Endodermal cell (in vitro differentiated cells): ENCODE results near the gene ADD1. TPM values are rescaled to one million over a fixed set of nuclear protein-coding genes. Genes with fewer than 3 reads are reported as not detected.
A peak's percentile ranks its signal among the peaks of the same experiment; 100 is the strongest.

Experiments
- DNase-seq: peaks from one replicate; pipeline ENCODE4 v3.0.0-alpha.2; 2017
- H3K27ac ChIP-seq: 2 replicates; pipeline ENCODE4 v1.5.1; 2013; ENCODE audit warnings: mild to moderate bottlenecking, low read depth, low read length, moderate library complexity
- H3K27me3 ChIP-seq: 2 replicates; pipeline ENCODE4 v1.6.1; 2013; ENCODE audit warnings: mild to moderate bottlenecking, low read length, moderate library complexity; ENCODE audit not compliant: insufficient read depth, control insufficient read depth, poor library complexity, severe bottlenecking
- H3K36me3 ChIP-seq: 2 replicates; pipeline ENCODE4 v1.7.0; 2013; ENCODE audit warnings: mild to moderate bottlenecking, low read length, moderate library complexity; ENCODE audit not compliant: control insufficient read depth, insufficient read depth
- H3K4me1 ChIP-seq: one replicate; pipeline ENCODE4 v1.7.0; 2013; ENCODE audit warnings: low read length; ENCODE audit not compliant: control insufficient read depth, insufficient read depth
- H3K4me3 ChIP-seq: 2 replicates; pipeline ENCODE4 v1.5.1; 2013; ENCODE audit warnings: mild to moderate bottlenecking, low read length, moderate library complexity
- H3K9ac ChIP-seq: 2 replicates; pipeline ENCODE4 v1.6.1; 2013; ENCODE audit warnings: mild to moderate bottlenecking, low read length, moderate library complexity; ENCODE audit not compliant: poor library complexity, severe bottlenecking; ENCODE audit errors: extremely low read depth
- H3K9me3 ChIP-seq: 2 replicates; pipeline ENCODE4 v1.6.1; 2013; ENCODE audit warnings: mild to moderate bottlenecking, low read length, moderate library complexity; ENCODE audit not compliant: control insufficient read depth
- H3K27ac Mint-ChIP-seq: 2 replicates; pipeline ENCODE4 v1.8.0; 2020; ENCODE audit warnings: mixed read lengths
- H3K27me3 Mint-ChIP-seq: 2 replicates; pipeline ENCODE4 v1.8.0; 2021; ENCODE audit warnings: mild to moderate bottlenecking, mixed read lengths; ENCODE audit not compliant: insufficient read depth
- H3K36me3 Mint-ChIP-seq: 2 replicates; pipeline ENCODE4 v1.8.0; 2020; ENCODE audit warnings: low read depth, mixed read lengths
- H3K4me1 Mint-ChIP-seq: 2 replicates; pipeline ENCODE4 v1.8.0; 2020; ENCODE audit warnings: mixed read lengths
- H3K4me3 Mint-ChIP-seq: 2 replicates; pipeline ENCODE4 v1.8.0; 2020; ENCODE audit warnings: mild to moderate bottlenecking, moderate library complexity, mixed read lengths
- H3K9me3 Mint-ChIP-seq: 2 replicates; pipeline ENCODE4 v1.8.0; 2020; ENCODE audit warnings: mild to moderate bottlenecking, mixed read lengths
- WGBS, 2 experiments: methylation state at CpG; one replicate each; pipeline versions ENCODE4 v1.1.5 to v1.1.7; 2013; ENCODE audit warnings: missing lambda C conversion rate in 2 of 2, mixed read lengths in 1 of 2; ENCODE audit not compliant: insufficient coverage in 1 of 2, insufficient read length in 1 of 2; 5-methylcytosine and 5-hydroxymethylcytosine counted together
- total RNA-seq, 2 donors: library from RNA; stranded (reverse); fragmentation: NEBNext Ultra II Directional in 1 of 2; extraction: Animal tissue kit (Norgen Biotek cat#: 25700) in 1 of 2; gene quantifications; 2 replicates in 1 of 2; 3 replicates in 1 of 2; pipeline ENCODE4 v1.2.1, GENCODE V29; 2021
- TF ChIP-seq, protein P1 (sequence below): fragments of 200-600 bp; sonication (generic); conservative IDR thresholded peaks from 2 replicates; pipeline ENCODE4 v1.5.0; 2021; ENCODE audit warnings: antibody characterized with exemption, mild to moderate bottlenecking

The ADD1 gene
- total RNA-seq, 2 donors from 2014 or later: 231 to 257 TPM

DNA sequence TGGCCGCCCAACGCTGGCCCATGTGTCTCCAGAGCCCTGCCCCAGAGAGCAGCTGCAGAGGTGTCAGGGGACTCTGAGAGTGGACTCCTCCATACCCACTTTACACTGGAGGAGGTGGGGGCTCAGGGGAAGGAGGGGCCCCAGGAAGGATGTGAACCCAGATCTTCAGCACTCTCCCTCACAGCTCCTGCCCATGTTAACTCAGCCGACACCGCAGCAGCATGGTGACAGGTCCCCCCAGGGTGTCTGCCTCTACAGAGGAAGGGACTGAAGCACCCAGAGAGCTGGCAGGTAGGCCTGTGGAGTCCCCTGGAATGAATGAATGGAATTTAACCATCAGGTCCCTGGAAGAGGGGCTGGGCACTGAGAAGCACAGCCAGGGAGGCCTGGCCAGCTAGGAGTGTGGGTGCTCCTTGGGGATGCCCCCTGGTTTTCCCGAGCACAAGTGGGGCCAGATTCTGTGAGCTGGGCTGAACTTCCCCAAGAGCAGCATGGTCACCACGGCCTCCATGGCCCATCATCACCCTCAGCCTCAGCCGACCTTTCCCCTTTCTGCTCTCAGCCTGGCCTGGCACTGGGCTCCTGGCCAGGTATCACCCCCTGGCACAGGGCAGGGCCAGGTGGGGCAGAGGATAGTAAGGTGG is 28.9 kb upstream of the ADD1 start:
- peaks cover 5% of the 10 kb centered on the region for H3K36me3 ChIP-seq
- Mint-ChIP-seq H3K4me3 (no peak overlapping the region), H3K36me3 (peaks cover 3% of the 10 kb centered on the region), H3K9me3 (peaks cover 5% of the 10 kb centered on the region), H3K4me1 (peaks cover 4% of the 10 kb centered on the region), H3K27ac (no peak overlapping the region), H3K27me3 (peaks cover 7% of the 10 kb centered on the region)
- H3K4me3 ChIP-seq: no peak overlapping the region
- no peak overlapping the region for H3K27ac ChIP-seq
- DNase-seq: no peak
- 70 to 88% methylated on average over 2 to 7 of the region's 7 CpGs for WGBS, 2 experiments
- H3K4me1 ChIP-seq: no peaks in the 10 kb centered on the region
- no peaks in the 10 kb centered on the region for H3K27me3 ChIP-seq
- no peak overlapping the region for H3K9ac ChIP-seq
- TF ChIP-seq, protein P1, sequence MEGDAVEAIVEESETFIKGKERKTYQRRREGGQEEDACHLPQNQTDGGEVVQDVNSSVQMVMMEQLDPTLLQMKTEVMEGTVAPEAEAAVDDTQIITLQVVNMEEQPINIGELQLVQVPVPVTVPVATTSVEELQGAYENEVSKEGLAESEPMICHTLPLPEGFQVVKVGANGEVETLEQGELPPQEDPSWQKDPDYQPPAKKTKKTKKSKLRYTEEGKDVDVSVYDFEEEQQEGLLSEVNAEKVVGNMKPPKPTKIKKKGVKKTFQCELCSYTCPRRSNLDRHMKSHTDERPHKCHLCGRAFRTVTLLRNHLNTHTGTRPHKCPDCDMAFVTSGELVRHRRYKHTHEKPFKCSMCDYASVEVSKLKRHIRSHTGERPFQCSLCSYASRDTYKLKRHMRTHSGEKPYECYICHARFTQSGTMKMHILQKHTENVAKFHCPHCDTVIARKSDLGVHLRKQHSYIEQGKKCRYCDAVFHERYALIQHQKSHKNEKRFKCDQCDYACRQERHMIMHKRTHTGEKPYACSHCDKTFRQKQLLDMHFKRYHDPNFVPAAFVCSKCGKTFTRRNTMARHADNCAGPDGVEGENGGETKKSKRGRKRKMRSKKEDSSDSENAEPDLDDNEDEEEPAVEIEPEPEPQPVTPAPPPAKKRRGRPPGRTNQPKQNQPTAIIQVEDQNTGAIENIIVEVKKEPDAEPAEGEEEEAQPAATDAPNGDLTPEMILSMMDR: no peak
- no peaks in the 10 kb centered on the region for H3K9me3 ChIP-seq

DNA sequence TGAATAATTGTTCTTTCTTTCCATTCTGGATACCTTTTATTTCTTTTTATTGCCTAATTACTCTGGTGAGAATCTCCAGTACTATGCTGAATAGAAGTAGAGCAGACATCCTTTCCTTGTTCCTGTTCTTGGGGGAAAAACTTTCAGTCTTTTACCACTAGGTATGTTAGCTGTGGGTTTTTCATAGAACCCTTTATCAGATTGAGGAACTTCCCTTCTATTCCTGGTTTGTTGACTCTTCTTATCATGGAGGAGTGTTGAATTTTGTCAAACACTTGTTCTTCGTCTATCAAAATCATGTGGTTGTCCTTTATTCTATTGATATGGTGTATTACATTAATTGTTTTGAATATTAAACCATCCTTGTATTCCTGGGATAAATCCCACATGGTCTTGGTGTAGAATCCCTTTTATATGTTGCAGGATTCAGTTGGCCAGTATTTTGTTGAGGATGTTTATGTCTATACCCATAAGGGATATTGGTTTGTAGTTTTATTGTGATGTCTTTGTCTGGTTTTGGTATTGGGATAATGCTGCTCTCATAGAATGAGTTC is 27.2 kb upstream of the ADD1 start:
- Histone ChIP-seq H3K9ac (no peak overlapping the region), H3K27me3 (no peaks in the 10 kb centered on the region), H3K4me1 (no peaks in the 10 kb centered on the region), H3K36me3 (peaks cover 16% of the 10 kb centered on the region), H3K27ac (no peak overlapping the region), H3K4me3 (no peak overlapping the region), H3K9me3 (no peaks in the 10 kb centered on the region)
- DNase-seq: no peak
- WGBS, 2 experiments: 89% methylated on average over 1 of the region's 1 CpG; no CpG with 5 or more reads in 1 of the 2 experiments
- Mint-ChIP-seq H3K27me3 (peaks cover 7% of the 10 kb centered on the region), H3K9me3 (peaks cover 5% of the 10 kb centered on the region), H3K36me3 (peaks cover 3% of the 10 kb centered on the region), H3K27ac (no peak overlapping the region), H3K4me1 (peaks cover 4% of the 10 kb centered on the region), H3K4me3 (peak overlapping the region; percentile 59)
- TF ChIP-seq, protein P1: no peak

DNA sequence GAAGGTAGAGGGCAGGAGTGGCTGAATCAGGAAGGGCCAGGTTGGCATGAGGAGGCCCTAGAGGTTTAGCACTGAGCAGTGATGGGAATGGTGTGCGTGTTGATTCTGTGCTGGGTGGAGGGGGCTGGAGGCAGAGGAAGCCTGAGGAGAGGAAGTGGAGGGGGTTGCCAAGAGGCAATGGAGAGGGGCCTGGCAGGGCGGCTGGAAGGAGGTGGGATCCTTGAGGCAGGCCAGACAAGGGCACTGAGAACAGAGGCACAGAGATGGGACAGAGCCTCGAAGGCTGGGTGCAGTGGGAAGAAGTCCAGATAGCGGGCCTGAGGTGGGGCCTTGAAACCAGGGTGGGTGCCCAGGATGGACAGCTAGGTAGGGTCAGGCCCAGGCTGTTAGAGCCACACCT is 26.5 kb upstream of the ADD1 start:
- Histone ChIP-seq H3K4me3 (no peak overlapping the region), H3K36me3 (peaks cover 16% of the 10 kb centered on the region), H3K27ac (no peak overlapping the region), H3K4me1 (no peaks in the 10 kb centered on the region), H3K27me3 (no peaks in the 10 kb centered on the region), H3K9ac (no peak overlapping the region), H3K9me3 (no peaks in the 10 kb centered on the region)
- 90 to 96% methylated on average over 2 to 4 of the region's 4 CpGs for WGBS, 2 experiments
- Mint-ChIP-seq H3K27ac (peak overlapping the region; percentile 71), H3K27me3 (peaks cover 7% of the 10 kb centered on the region), H3K4me3 (peak overlapping the region; percentile 59), H3K4me1 (peaks cover 4% of the 10 kb centered on the region), H3K9me3 (peaks cover 5% of the 10 kb centered on the region), H3K36me3 (peaks cover 3% of the 10 kb centered on the region)
- no peak for DNase-seq
- TF ChIP-seq, protein P1: no peak
